Thoracic aorta (tissue), 2 donors: Measurements from ENCODE around the gene PRRC2B. TPM values are rescaled to one million over a fixed set of nuclear protein-coding genes. Genes with fewer than 3 reads are reported as not detected.

ENCODE experiments used
- ATAC-seq: fragments of 150-250 bp; one replicate; pipeline ENCODE4 v1.8.0; 2017; ENCODE audit warnings: low read depth; ENCODE audit not compliant: insufficient number of reproducible peaks, low FRiP score
- DNase-seq: peaks from one replicate; pipeline ENCODE4 v3.0.0-alpha.2; 2020; ENCODE audit warnings: low spot score
- H3K27ac ChIP-seq, 2 donors: fragments of 200-600 bp; sonication (generic); 1 replicate in 1 of 2; 2 replicates in 1 of 2; pipeline ENCODE4 v1.5.1; 2016; ENCODE audit warnings: mild to moderate bottlenecking in 2 of 2, moderate library complexity in 2 of 2
- H3K27me3 ChIP-seq: fragments of 200-600 bp; sonication (generic); replicated peaks from 2 replicates; pipeline ENCODE4 v1.6.0; 2016; ENCODE audit warnings: mild to moderate bottlenecking; ENCODE audit not compliant: insufficient read depth
- H3K36me3 ChIP-seq: fragments of 200-600 bp; sonication (generic); one replicate; pipeline ENCODE4 v1.5.1; 2016
- H3K4me1 ChIP-seq, 2 donors: fragments of 200-600 bp; sonication (generic); 1 replicate in 1 of 2; 2 replicates in 1 of 2; pipeline versions ENCODE4 v1.5.1 to v1.6.0; 2016; ENCODE audit warnings: low read depth in 2 of 2, mild to moderate bottlenecking in 1 of 2; ENCODE audit not compliant: control insufficient read depth in 1 of 2
- H3K4me3 ChIP-seq: fragments of 200-600 bp; sonication (generic); 2 replicates; pipeline ENCODE4 v1.5.1; 2016; ENCODE audit warnings: mild to moderate bottlenecking
- H3K9me3 ChIP-seq: fragments of 200-600 bp; sonication (generic); 2 replicates; pipeline ENCODE4 v1.5.1; 2016
- CTCF ChIP-seq: fragments of 200-600 bp; sonication (generic); IDR thresholded peaks from one replicate; pipeline ENCODE4 v1.5.1; 2019; ENCODE audit warnings: antibody characterized with exemption
- total RNA-seq, 2 donors: library from RNA; depleted of rRNA; stranded (reverse); fragments of >200 nt; gene quantifications; one replicate each; pipeline versions ENCODE4 v1.1.0 to v1.2.3, GENCODE V29; 2016

The PRRC2B gene
- total RNA-seq, 2 donors from 2014 or later = 162 to 198 TPM

DNA sequence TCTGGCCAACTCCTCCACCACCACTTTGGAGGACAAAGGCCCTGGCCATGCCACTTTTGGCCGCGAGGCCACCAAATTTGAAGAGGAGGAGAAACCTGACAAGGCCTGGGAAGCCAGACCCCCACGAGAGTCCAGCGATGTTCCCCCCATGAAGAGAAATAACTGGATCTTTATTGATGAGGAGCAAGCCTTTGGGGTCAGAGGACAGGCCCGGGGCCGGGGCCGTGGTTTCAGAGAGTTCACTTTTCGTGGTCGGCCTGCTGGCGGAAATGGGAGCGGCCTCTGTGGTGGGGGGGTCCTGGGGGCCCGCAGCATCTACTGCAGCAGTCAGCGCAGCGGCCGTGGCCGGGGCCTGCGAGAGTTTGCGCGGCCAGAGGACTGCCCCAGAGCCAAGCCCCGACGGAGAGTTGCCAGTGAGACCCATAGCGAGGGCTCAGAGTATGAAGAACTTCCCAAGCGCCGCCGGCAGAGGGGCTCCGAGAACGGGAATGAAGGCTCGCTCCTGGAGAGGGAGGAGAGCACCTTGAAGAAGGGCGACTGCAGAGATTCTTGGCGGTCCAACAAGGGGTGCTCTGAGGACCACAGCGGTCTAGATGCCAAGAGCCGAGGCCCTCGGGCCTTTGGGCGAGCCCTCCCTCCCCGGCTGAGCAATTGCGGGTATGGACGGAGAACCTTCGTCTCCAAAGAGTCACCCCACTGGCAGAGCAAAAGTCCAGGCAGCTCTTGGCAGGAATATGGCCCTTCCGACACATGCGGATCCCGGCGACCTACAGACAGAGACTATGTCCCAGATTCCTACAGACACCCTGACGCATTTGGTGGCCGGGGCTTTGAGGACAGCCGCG, 81.4 kb downstream of the PRRC2B start:
- Histone ChIP-seq H3K27me3 (no peaks in the 10 kb centered on the region), H3K9me3 (no peaks in the 10 kb centered on the region), H3K4me1 (no peaks in the 10 kb centered on the region), H3K36me3 (peaks cover 92% of the 10 kb centered on the region), H3K4me3 (no peak overlapping the region), H3K27ac (no peak overlapping the region)
- DNase-seq = no peak
- TF ChIP-seq CTCF = no peak
- no peak for ATAC-seq

DNA sequence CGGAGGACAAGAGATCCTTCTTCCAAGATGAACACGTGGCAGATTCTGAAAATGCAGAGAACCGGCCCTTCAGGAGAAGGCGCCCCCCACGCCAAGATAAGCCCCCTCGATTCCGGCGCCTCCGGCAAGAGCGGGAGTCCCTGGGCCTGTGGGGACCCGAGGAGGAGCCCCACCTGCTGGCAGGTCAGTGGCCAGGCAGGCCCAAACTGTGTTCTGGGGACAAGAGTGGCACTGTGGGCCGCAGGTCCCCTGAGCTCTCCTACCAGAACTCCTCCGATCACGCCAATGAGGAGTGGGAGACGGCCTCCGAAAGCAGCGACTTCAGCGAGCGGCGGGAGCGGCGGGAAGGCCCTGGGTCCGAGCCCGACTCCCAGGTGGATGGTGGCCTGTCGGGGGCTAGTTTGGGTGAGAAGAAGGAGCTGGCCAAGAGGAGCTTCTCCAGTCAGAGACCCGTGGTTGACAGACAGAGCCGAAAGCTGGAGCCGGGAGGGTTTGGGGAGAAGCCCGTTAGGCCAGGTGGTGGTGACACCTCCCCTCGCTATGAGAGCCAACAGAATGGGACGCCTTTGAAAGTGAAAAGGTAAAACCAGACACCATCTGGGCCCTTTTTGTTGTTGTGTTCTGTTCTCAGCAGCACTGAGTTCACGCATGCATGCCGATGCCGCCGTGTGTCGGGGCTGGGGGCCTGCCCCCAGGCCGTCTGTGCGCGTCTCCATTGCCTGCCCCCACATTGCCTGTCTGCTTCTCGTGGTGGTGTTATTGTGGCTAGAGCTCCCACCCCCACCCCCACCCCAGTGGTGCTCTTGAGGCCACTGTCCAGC, 82.3 kb downstream of the PRRC2B start:
- peaks cover 91% of the 10 kb centered on the region for H3K36me3 ChIP-seq
- TF ChIP-seq CTCF = no peak

GRCh38 chr9:131476777-131477345, 83.0 kb downstream of the PRRC2B start:
- H3K4me3 ChIP-seq = no peak overlapping the region
- no peaks in the 10 kb centered on the region for H3K4me1 ChIP-seq
- H3K9me3 ChIP-seq = no peaks in the 10 kb centered on the region
- peaks cover 89% of the 10 kb centered on the region for H3K36me3 ChIP-seq
- ATAC-seq (no peak), DNase-seq (no peak)
- no peak for TF ChIP-seq CTCF
- no peaks in the 10 kb centered on the region for H3K27me3 ChIP-seq
- H3K27ac ChIP-seq = no peak overlapping the region

More for the DNA sequence above, 82.3 kb downstream of the PRRC2B start:
- no peaks in the 10 kb centered on the region for H3K27me3 ChIP-seq
- H3K9me3 ChIP-seq = no peaks in the 10 kb centered on the region
- ATAC-seq (no peak), DNase-seq (no peak)
- H3K4me1 ChIP-seq = no peaks in the 10 kb centered on the region
- no peak overlapping the region for H3K27ac ChIP-seq
- no peak overlapping the region for H3K4me3 ChIP-seq

DNA sequence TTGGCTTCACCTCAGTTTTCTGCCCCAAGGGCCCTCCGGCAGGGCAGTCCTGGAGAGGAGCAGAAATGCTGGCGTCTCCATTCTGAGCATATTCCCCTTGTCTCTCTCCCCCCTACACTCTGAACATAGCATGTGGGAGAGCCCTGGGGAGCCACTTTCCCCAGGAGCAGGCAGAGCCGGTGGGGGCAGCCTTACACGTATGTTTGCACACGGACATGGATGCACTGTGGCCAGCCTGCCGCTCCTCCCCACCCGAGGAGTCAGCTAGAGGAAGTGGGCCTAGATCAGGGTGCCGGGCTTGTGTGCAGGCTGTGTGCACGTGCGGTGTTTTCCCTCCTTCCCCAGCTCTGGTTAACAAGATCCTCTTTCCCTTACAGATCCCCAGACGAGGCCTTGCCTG, 83.5 kb downstream of the PRRC2B start:
- H3K36me3 ChIP-seq = peaks cover 91% of the 10 kb centered on the region
- DNase-seq = no peak
- H3K27ac ChIP-seq = no peak overlapping the region
- no peaks in the 10 kb centered on the region for H3K27me3 ChIP-seq
- H3K4me1 ChIP-seq = no peaks in the 10 kb centered on the region
- ATAC-seq = no peak
- no peak for TF ChIP-seq CTCF
- H3K9me3 ChIP-seq = no peaks in the 10 kb centered on the region
- no peak overlapping the region for H3K4me3 ChIP-seq
